NCI-H1436 treated with DMSO at 0.1 percent for 48 hours (cell line): Measurements from ENCODE around the gene CWC15.
"Not testable (repeated sequence)": the region's sequence is repeated elsewhere in the genome, so short reads cannot be mapped to it uniquely, and the experiment has no call there.

Experiments
- DNase-seq: peaks from one replicate; lab custom pipeline; 2025; lab: John Stamatoyannopoulos, UW

CWC15 gene

DNA sequence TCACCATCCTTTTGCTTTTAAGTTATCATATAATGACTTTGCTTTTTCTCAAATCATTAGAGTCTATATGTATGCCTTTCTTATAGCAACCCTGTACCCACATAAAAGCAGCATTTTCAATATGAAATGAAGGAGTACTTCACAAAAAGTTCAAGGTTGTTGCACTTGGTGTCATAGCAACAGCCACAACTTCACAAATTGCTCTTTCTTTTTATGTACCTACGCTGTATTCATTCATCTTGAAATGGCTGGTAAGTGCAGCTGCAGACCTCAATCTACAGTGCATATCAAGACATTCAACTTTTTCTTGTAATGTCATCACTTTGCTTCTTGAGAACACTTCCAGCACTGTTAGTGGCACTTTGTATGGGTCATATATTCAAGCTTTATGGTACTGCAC lies 18.6 kb downstream of the CWC15 start:
- no peak for DNase-seq

GRCh38 chr11:94948070-94948617 lies 25.2 kb downstream of the CWC15 start:
- DNase-seq: no peak

DNA sequence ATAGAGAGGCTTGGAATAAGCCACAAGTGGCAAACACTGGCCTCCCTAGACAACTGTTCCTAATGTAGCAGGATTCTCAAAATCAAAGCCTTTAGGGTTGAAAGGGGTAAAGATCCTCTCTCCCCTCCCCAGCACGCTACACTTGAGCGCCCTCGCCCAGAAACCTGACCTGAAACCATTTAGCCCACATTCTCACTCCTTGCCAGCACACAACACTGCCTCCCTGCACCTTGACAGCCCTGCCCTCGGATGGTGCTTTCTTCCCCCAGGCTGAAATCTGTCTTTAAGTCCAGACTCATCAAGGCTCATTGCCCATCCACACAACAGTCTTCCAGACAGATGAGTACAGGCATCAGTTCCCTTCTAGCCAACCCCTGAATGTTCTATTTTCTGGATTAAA lies 26.5 kb downstream of the CWC15 start:
- no peak for DNase-seq

DNA sequence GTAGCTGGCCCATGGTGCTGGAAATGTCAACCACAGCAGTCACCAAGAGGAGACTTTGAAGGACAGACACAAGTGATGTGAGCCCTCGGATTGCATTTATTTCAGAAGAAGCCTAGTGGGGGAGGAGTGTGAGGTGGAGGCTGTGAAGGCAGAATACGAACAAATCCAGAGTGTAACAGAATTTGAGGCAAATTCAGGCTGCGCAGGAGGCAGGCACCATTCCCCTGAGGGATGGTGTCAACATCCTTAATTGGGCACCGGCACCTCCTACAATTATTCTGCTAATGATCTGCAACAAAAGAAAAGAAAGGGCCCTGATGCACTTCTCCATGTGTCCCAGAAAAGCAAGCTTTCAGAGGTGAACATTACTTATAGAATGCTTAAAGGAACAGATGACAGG lies 32.2 kb downstream of the CWC15 start:
- DNase-seq: no peak

GRCh38 chr11:94939346-94939745 lies 34.0 kb downstream of the CWC15 start:
- DNase-seq: no peak

DNA sequence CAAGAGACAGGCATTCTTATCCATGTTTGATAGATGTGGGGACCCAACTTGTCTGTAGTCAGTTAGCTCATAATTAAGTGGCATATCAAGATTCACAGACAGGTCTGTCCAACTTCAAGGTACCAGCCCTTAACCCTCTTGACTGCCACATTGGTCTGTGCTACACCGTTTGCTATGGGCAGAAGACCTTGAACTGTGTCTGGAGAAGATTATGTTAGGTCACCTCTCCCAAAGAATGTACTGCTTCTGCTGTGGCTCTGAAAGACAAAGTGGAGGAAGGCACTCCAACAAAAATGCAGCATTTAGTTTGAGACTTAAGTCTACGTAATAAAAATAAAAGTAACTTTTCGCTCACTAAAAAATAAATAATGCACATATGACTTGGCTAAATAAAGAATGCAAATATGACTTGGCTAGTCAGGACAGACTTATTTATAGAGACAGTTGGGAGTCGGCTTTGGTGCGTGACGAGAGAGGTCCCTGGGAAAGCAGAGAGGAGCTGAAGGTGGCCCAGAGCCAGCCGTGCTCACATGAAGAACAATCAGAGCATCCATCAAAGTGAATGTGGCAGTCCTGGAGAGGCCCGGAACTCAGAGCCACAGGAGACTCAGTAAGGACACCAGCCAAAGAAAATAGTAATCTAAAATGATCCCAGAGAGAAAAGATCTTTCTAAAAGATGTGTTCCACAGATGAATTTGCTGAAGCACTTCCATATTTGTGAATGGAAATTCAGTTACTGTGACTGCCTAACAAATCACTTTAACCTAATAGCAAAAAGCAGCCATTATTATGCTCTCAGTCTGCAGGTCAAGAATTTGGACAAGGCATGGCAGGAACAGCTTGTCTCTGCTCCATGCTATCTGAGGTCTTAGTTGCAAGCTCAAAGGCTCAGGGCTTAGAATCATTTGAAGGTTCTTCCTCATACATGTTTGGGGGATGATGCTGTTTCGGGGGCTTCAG lies 35.0 kb downstream of the CWC15 start:
- DNase-seq: no peak

GRCh38 chr11:94934846-94935245 lies 38.5 kb downstream of the CWC15 start:
- no peak for DNase-seq

GRCh38 chr11:94934362-94934761 lies 39.0 kb downstream of the CWC15 start:
- DNase-seq: no peak

DNA sequence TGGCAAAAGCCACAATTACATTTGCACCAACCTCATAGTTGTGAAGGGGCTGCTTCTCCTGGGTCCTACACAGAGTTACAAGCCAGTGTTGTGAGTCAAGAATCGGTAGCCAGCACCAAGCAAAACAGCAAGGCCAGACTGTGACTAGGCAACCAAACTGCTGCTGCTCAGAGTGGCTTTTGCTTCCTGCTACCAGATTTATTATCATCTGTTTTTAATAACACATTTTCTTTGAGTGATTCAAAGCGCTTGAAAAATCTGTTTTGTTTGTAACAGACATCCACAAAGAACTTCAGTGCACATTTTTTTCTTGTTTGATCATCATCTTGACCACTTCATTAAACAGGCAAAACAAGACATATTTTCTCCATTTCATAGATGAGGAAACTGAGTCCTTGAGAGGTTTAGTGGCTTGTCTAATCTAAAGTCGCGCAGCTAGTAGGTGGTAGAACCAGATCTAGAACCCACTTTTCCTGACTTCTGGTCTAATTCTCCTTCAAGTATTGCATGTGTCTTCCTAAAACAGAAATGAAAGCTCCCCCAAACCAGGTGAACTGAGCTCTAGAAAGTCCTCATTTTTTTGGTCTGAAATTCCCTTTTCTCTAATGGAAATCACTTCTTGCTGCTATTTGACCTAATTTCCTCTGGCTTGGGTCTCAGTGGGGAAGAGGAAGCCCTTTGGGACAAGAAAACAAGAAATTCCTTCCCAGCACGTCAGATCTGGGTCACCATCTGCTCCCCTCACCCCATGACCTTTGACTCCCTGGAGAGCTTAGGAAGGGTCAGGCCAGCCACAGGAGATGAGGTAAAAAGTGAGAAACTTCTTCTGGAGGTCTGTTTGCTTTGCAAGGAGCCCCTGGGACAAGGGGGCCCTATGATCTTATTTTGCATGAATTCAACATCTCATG lies 39.9 kb downstream of the CWC15 start:
- no peak for DNase-seq

GRCh38 chr11:94932503-94932902 lies 40.9 kb downstream of the CWC15 start:
- DNase-seq: no peak

DNA sequence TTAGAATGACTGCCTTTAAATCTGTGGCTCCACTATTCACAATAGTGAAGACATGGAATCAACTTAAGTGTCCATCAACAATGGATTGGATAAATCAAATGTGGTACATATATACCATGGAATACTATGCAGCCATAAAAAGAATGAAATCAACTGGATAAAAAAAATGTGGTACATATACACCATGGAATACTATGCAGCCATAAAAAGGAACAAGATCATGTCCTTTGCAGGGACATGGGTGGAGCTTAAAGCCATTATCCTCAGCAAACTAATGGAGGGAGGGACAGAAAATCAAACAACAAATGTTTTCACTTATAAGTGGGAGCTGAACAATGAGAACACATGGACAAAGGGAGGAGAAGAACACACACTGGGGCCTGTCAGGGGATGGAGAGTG lies 41.3 kb downstream of the CWC15 start:
- DNase-seq: not testable (repeated sequence)

- DNase-seq: no peak
These were observed 45.0 kb downstream of the CWC15 start for GRCh38 chr11:94928117-94928990.

DNA sequence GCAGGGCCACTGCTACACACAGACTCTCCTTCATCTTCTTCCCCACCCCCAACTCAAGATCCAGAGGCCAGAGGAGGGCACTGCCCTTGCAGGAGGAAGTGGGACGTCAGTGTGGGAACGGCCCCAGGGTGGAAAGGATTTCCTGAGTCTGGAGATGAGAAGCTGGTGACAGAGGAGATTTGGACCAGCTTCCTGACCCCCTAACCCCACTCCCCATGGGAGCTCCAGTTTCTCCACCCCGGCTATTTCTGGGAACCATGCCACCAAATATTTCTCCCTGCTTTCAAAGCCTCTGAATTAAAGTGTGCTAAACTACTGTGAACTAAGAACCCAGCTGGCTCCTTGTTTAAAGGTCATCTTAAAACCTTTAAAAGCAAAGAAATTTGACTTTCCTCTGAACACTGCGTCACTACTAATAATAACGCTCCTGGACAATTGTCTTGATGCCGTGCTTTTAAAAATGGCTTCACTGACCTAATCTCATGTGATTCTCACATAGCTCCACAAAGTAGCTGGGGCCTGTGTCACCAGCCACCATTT lies 46.6 kb downstream of the CWC15 start:
- no peak for DNase-seq

- no peak for DNase-seq
These were observed 47.1 kb downstream of the CWC15 start for GRCh38 chr11:94926271-94926625.

- no peak for DNase-seq
These were observed 47.7 kb downstream of the CWC15 start for GRCh38 chr11:94925422-94926270.

GRCh38 chr11:94924612-94925011 lies 48.7 kb downstream of the CWC15 start:
- DNase-seq: no peak

DNA sequence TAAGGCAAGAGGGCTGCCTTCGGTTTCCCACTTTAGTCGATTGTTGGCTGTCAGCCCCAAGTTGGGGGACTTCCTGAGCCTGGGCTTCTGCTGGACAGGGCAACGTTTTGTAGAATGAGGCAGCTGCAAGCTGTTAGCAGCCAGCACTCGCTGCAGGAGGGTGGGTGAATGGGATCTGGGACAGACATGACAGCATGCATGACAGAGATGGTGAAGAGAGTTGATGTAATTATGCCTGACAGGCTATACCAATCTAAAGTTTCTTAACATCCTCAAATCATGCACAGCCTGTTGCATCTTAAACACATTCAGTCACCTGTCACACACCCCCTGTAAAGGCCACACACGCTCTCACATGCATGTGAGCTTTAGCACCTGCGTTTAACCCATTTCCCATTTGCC lies 49.2 kb downstream of the CWC15 start:
- DNase-seq: no peak

- DNase-seq: no peak
These were observed 50.4 kb downstream of the CWC15 start for GRCh38 chr11:94923004-94923334.

DNA sequence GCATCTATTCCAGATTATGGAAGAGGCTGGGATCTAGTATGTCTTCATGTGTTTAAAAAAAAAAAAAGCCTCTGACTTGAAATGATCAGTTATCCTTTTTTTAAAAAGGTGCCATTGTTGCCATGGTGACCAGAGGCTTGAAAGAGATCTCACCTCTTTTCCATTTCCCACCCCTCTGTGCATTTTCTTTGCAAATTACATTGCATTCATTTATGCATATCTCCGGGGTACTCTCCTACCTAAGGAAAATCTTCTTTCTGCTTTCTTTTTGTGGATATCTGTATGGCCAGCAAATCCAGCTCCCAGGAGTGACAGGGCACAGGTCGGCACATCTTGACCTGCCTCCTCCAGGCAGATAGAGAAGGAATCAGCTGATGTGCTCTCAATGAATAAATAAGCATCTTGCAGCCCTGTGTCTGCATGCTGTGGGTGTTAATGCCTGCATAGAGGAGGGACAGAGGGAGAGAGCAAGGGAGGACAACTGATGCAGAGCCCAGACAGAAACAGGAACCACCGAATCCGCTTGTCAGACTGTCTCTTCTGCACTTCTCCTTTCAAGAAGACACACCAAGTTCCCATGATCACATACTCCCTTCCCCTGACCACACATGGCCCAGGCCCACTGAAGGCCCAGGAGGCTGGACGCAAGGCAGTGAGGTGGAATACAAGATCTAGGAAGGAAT lies 50.9 kb downstream of the CWC15 start:
- DNase-seq: no peak

- no peak for DNase-seq
These were observed 53.0 kb downstream of the CWC15 start for GRCh38 chr11:94920311-94920710.
